Bronchial epithelial cell (primary cell): ENCODE results near the gene SRP14. TPM values are rescaled to one million over a fixed set of nuclear protein-coding genes. Genes with fewer than 3 reads are reported as not detected.

Source experiments
- DNase-seq: peaks from one replicate; pipeline ENCODE4 v3.0.0-alpha.2; 2010; ENCODE audit warnings: low read depth
- FAIRE-seq: peaks from 2 replicates; lab custom pipeline; 2011; peaks lifted over from hg19 to GRCh38; lab: Jason Lieb, UNC
- H3K27me3 ChIP-seq: 2 replicates; pipeline ENCODE4 v1.5.1; 2011; ENCODE audit warnings: low read length; ENCODE audit not compliant: control insufficient read depth, insufficient read depth
- H3K36me3 ChIP-seq: 2 replicates; pipeline ENCODE4 v1.5.1; 2011; ENCODE audit warnings: low read length; ENCODE audit not compliant: control insufficient read depth, insufficient read depth
- H3K4me3 ChIP-seq: 2 replicates; pipeline ENCODE4 v1.5.1; 2011; ENCODE audit warnings: mild to moderate bottlenecking, low read depth, low read length, control low read depth
- CTCF ChIP-seq: IDR thresholded peaks from 2 replicates; pipeline ENCODE4 v1.5.1; 2011; ENCODE audit warnings: mild to moderate bottlenecking, moderate library complexity, low read length, control low read depth, inconsistent platforms; ENCODE audit not compliant: insufficient read depth, severe bottlenecking
- total RNA-seq: library from RNA; depleted of rRNA; stranded (reverse); fragments of >200 nt; gene quantifications from 2 replicates; pipeline ENCODE4 v1.2.1, GENCODE V29; 2014

Gene SRP14
- total RNA-seq, 1 donor from 2014 or later: 95.8 TPM

- H3K36me3 ChIP-seq: no peaks in the 10 kb centered on the region
- TF ChIP-seq CTCF: no peak
- FAIRE-seq (no peak), DNase-seq (peak; percentile 52)
- no peaks in the 10 kb centered on the region for H3K27me3 ChIP-seq
- H3K4me3 ChIP-seq: no peak overlapping the region
These were observed 19.6 kb upstream of the SRP14 start for GRCh38 chr15:40058476-40059140.

GRCh38 chr15:40055576-40056293 is 16.8 kb upstream of the SRP14 start:
- Histone ChIP-seq H3K36me3 (no peaks in the 10 kb centered on the region), H3K27me3 (no peaks in the 10 kb centered on the region), H3K4me3 (no peak overlapping the region)
- FAIRE-seq (no peak), DNase-seq (no peak)
- TF ChIP-seq CTCF: no peak

GRCh38 chr15:40054855-40055575 is 16.0 kb upstream of the SRP14 start:
- Histone ChIP-seq H3K4me3 (no peak overlapping the region), H3K36me3 (no peaks in the 10 kb centered on the region), H3K27me3 (no peaks in the 10 kb centered on the region)
- no peak for DNase-seq
- FAIRE-seq: no peak
- no peak for TF ChIP-seq CTCF

GRCh38 chr15:40054605-40054854 is 15.5 kb upstream of the SRP14 start:
- FAIRE-seq: no peak
- H3K27me3 ChIP-seq: no peaks in the 10 kb centered on the region

GRCh38 chr15:40053831-40054604 is 15.0 kb upstream of the SRP14 start:
- no peaks in the 10 kb centered on the region for H3K36me3 ChIP-seq
- no peaks in the 10 kb centered on the region for H3K27me3 ChIP-seq
- DNase-seq (no peak), FAIRE-seq (no peak)
- TF ChIP-seq CTCF: no peak
- no peak overlapping the region for H3K4me3 ChIP-seq

More at GRCh38 chr15:40054605-40054854, 15.5 kb upstream of the SRP14 start:
- no peak overlapping the region for H3K4me3 ChIP-seq
- H3K36me3 ChIP-seq: no peaks in the 10 kb centered on the region
- TF ChIP-seq CTCF: no peak
- DNase-seq: no peak
